ENCODE data around the gene TNNT1.
A peak's percentile ranks its signal among the peaks of the same experiment; 100 is the strongest.

TNNT1 gene

GRCh38 chr19:55136399-55137102 lies 12.5 kb downstream of the TNNT1 start:
- no peak overlapping the region for H3K27ac Mint-ChIP-seq
- peaks cover 3% of the 10 kb centered on the region for H3K4me1 Mint-ChIP-seq (ENCODE audit: low read depth)
- H3K9me3 Mint-ChIP-seq: no peaks in the 10 kb centered on the region
- peaks cover 18% of the 10 kb centered on the region for H3K27me3 Mint-ChIP-seq (ENCODE audit: low read depth)
- H3K4me3 Mint-ChIP-seq: no peak overlapping the region
- no peaks in the 10 kb centered on the region for H3K36me3 Mint-ChIP-seq (ENCODE audit: low read depth)

GRCh38 chr19:55134736-55135135 lies 14.3 kb downstream of the TNNT1 start:
- H3K27ac Mint-ChIP-seq: no peak overlapping the region
- no peaks in the 10 kb centered on the region for H3K4me1 Mint-ChIP-seq (ENCODE audit: low read depth)
- H3K36me3 Mint-ChIP-seq (ENCODE audit: low read depth): no peaks in the 10 kb centered on the region
- peaks cover 16% of the 10 kb centered on the region for H3K27me3 Mint-ChIP-seq (ENCODE audit: low read depth)
- H3K4me3 Mint-ChIP-seq: no peak overlapping the region
- no peaks in the 10 kb centered on the region for H3K9me3 Mint-ChIP-seq

- Mint-ChIP-seq H3K36me3 (ENCODE audit: low read depth) (no peaks in the 10 kb centered on the region), H3K27me3 (ENCODE audit: low read depth) (peaks cover 19% of the 10 kb centered on the region), H3K27ac (no peak overlapping the region), H3K4me3 (no peak overlapping the region), H3K9me3 (no peaks in the 10 kb centered on the region), H3K4me1 (ENCODE audit: low read depth) (no peaks in the 10 kb centered on the region)
Measured at GRCh38 chr19:55133639-55134444, 15.2 kb downstream of the TNNT1 start.

- Mint-ChIP-seq H3K36me3 (ENCODE audit: low read depth) (no peaks in the 10 kb centered on the region), H3K4me1 (ENCODE audit: low read depth) (no peaks in the 10 kb centered on the region), H3K4me3 (no peak overlapping the region), H3K27me3 (ENCODE audit: low read depth) (peaks cover 20% of the 10 kb centered on the region), H3K9me3 (no peaks in the 10 kb centered on the region), H3K27ac (no peak overlapping the region)
Measured at GRCh38 chr19:55132453-55133129, 16.4 kb downstream of the TNNT1 start.

- no peaks in the 10 kb centered on the region for H3K36me3 Mint-ChIP-seq (ENCODE audit: low read depth)
- H3K4me1 Mint-ChIP-seq (ENCODE audit: low read depth): no peaks in the 10 kb centered on the region
- H3K4me3 Mint-ChIP-seq: no peak overlapping the region
- H3K27ac Mint-ChIP-seq: no peak overlapping the region
- H3K27me3 Mint-ChIP-seq (ENCODE audit: low read depth): peaks cover 29% of the 10 kb centered on the region
- no peaks in the 10 kb centered on the region for H3K9me3 Mint-ChIP-seq
Measured at GRCh38 chr19:55131421-55131820, 17.6 kb downstream of the TNNT1 start.

GRCh38 chr19:55119053-55119452 lies 30.0 kb downstream of the TNNT1 start:
- peak overlapping the region; percentile 57 for H3K4me3 Mint-ChIP-seq

GRCh38 chr19:55118401-55118991 lies 30.5 kb downstream of the TNNT1 start:
- Mint-ChIP-seq H3K9me3 (no peaks in the 10 kb centered on the region), H3K27ac (peak overlapping the region; percentile 90), H3K4me3 (peak overlapping the region; percentile 96), H3K36me3 (ENCODE audit: low read depth) (peaks cover 4% of the 10 kb centered on the region), H3K4me1 (ENCODE audit: low read depth) (peaks cover 28% of the 10 kb centered on the region), H3K27me3 (ENCODE audit: low read depth) (peaks cover 7% of the 10 kb centered on the region)

More at GRCh38 chr19:55119053-55119452, 30.0 kb downstream of the TNNT1 start:
- H3K4me1 Mint-ChIP-seq (ENCODE audit: low read depth): peaks cover 28% of the 10 kb centered on the region
- no peaks in the 10 kb centered on the region for H3K9me3 Mint-ChIP-seq
- peaks cover 4% of the 10 kb centered on the region for H3K36me3 Mint-ChIP-seq (ENCODE audit: low read depth)
- peaks cover 13% of the 10 kb centered on the region for H3K27me3 Mint-ChIP-seq (ENCODE audit: low read depth)
- H3K27ac Mint-ChIP-seq: peak overlapping the region; percentile 6

- Mint-ChIP-seq H3K36me3 (ENCODE audit: low read depth) (peaks cover 4% of the 10 kb centered on the region), H3K4me1 (ENCODE audit: low read depth) (peaks cover 28% of the 10 kb centered on the region), H3K27me3 (ENCODE audit: low read depth) (peaks cover under 1% of the 10 kb centered on the region), H3K4me3 (peak overlapping the region; percentile 96), H3K9me3 (no peaks in the 10 kb centered on the region), H3K27ac (peak overlapping the region; percentile 90)
Measured at GRCh38 chr19:55117663-55118391, 31.2 kb downstream of the TNNT1 start.

- H3K36me3 Mint-ChIP-seq (ENCODE audit: low read depth): peaks cover 4% of the 10 kb centered on the region
- peak within 1 kb of the TSS; percentile 100 for H3K4me3 Mint-ChIP-seq
- H3K9me3 Mint-ChIP-seq: no peaks in the 10 kb centered on the region
- H3K27ac Mint-ChIP-seq: peak within 1 kb of the TSS; percentile 96
- H3K27me3 Mint-ChIP-seq (ENCODE audit: low read depth): no peaks in the 10 kb centered on the region
- H3K4me1 Mint-ChIP-seq (ENCODE audit: low read depth): peaks cover 28% of the 10 kb centered on the region
Measured at GRCh38 chr19:55116859-55117662, 31.9 kb downstream of the TNNT1 start, which contains the start of gene PPP1R12C. PPP1R12C (minus strand) TSS chr19:55117637; CDS start chr19:55117543, 94 bp downstream.

- peak overlapping the region; percentile 96 for H3K27ac Mint-ChIP-seq
- H3K9me3 Mint-ChIP-seq: no peaks in the 10 kb centered on the region
- H3K4me1 Mint-ChIP-seq (ENCODE audit: low read depth): peaks cover 28% of the 10 kb centered on the region
- H3K4me3 Mint-ChIP-seq: peak overlapping the region; percentile 100
- H3K36me3 Mint-ChIP-seq (ENCODE audit: low read depth): peaks cover 4% of the 10 kb centered on the region
- no peaks in the 10 kb centered on the region for H3K27me3 Mint-ChIP-seq (ENCODE audit: low read depth)
Measured at GRCh38 chr19:55116232-55116858, 32.7 kb downstream of the TNNT1 start.

GRCh38 chr19:55115446-55116065 lies 33.5 kb downstream of the TNNT1 start:
- Mint-ChIP-seq H3K27ac (peak overlapping the region; percentile 96), H3K9me3 (no peaks in the 10 kb centered on the region), H3K4me3 (peak overlapping the region; percentile 100), H3K27me3 (ENCODE audit: low read depth) (no peaks in the 10 kb centered on the region), H3K4me1 (ENCODE audit: low read depth) (peaks cover 28% of the 10 kb centered on the region), H3K36me3 (ENCODE audit: low read depth) (peaks cover 6% of the 10 kb centered on the region)

- Mint-ChIP-seq H3K4me3 (peak overlapping the region; percentile 100), H3K9me3 (no peaks in the 10 kb centered on the region), H3K4me1 (ENCODE audit: low read depth) (peaks cover 25% of the 10 kb centered on the region), H3K27ac (no peak overlapping the region), H3K36me3 (ENCODE audit: low read depth) (peaks cover 8% of the 10 kb centered on the region), H3K27me3 (ENCODE audit: low read depth) (no peaks in the 10 kb centered on the region)
Measured at GRCh38 chr19:55114566-55115145, 34.4 kb downstream of the TNNT1 start.

Measured in T-helper 1 cell treated with Interleukin-12 subunit alpha and Interleukin-12 subunit beta and Interleukin-4 antibody, amounts not matched to agents 30 μg/mL and 1 μg/mL, for 36 hours (primary cell).